HCT116 (cell line): ENCODE results near the gene HAUS8. TPM values are rescaled to one million over a fixed set of nuclear protein-coding genes. Genes with fewer than 3 reads are reported as not detected.

ENCODE experiments used
- ATAC-seq: fragments of 200-7000 bp; cut with Tn5 transposase; 2 replicates; pipeline ENCODE4 v1.9.1; 2020; ENCODE audit warnings: mild to moderate bottlenecking, moderate library complexity
- BruUV-seq: library from RNA; stranded (reverse); fragments of 400-500 nt; replicated peaks from 2 replicates; lab custom pipeline; 2021; lab: Mats Ljungman, UMichigan
- CTCF ChIA-PET: fragments of 300-600 bp; sonication (Branson Sonifier 250); formaldehyde crosslinking; loops from one replicate; lab custom pipeline; 2021; ENCODE audit warnings: antibody characterized with exemption; lab: Charles Lee
- POLR2A ChIA-PET: fragments of 300-600, 350-600 bp; sonication (Branson Sonifier 250); formaldehyde crosslinking; loops from one replicate; lab custom pipeline; 2021; ENCODE audit warnings: antibody characterized with exemption; lab: Charles Lee
- RAD21 ChIA-PET, 2 experiments: fragments of 300-600 bp; sonication (Branson Sonifier 250); formaldehyde crosslinking; loops; one replicate each; lab custom pipeline; 2023; ENCODE audit warnings: low total read pairs in 2 of 2; ENCODE audit not compliant: uncharacterized antibody in 2 of 2, unreplicated experiment in 2 of 2, low non-redundant PET in 1 of 2; lab: Charles Lee
- DNase-seq: peaks from one replicate; pipeline ENCODE4 v3.0.0-alpha.2; 2010; ENCODE audit warnings: low read depth, low spot score
- H2AFZ ChIP-seq: fragments of 200-600 bp; shearing (Covaris generic), sonication (generic); 2 replicates; pipeline ENCODE4 v1.6.1; 2017; ENCODE audit warnings: low read depth, mixed run types, mixed read lengths, antibody characterized with exemption, low read length; ENCODE audit not compliant: poor library complexity, severe bottlenecking
- H3K27ac ChIP-seq: 2 replicates; pipeline ENCODE4 v1.5.1; 2012; ENCODE audit warnings: low read depth, low read length
- H3K27me3 ChIP-seq: fragments of 200-600 bp; sonication (generic); 2 replicates; pipeline ENCODE4 v1.6.1; 2016; ENCODE audit warnings: mixed run types, low read length, mixed read lengths; ENCODE audit not compliant: insufficient read depth
- H3K36me3 ChIP-seq, 2 experiments: fragments of 200-500 bp in 1 of 2; fragments of 200-600 bp in 1 of 2; sonication (Bioruptor generic) in 1 of 2; sonication (generic) in 1 of 2; 2 replicates each; pipeline versions ENCODE4 v1.5.1 to v1.6.1; 2014 to 2016; ENCODE audit warnings: low read length in 2 of 2, inconsistent platforms in 1 of 2, mixed read lengths in 1 of 2, mixed run types in 1 of 2; ENCODE audit not compliant: insufficient read depth in 2 of 2, control insufficient read depth in 1 of 2
- H3K4me1 ChIP-seq, 2 experiments: fragments of 200-600 bp in 1 of 2; sonication (generic) in 1 of 2; 2 replicates each; pipeline versions ENCODE4 v1.5.1 to v1.6.1; 2012 to 2017; ENCODE audit warnings: low read length in 2 of 2, inconsistent platforms in 1 of 2, mild to moderate bottlenecking in 1 of 2, mixed read lengths in 1 of 2, mixed run types in 1 of 2, moderate library complexity in 1 of 2; ENCODE audit not compliant: insufficient read depth in 2 of 2, control insufficient read depth in 1 of 2
- H3K4me2 ChIP-seq: fragments of 200-600 bp; sonication (generic); 2 replicates; pipeline ENCODE4 v1.6.1; 2017; ENCODE audit warnings: mixed run types, low read length, mixed read lengths
- H3K4me3 ChIP-seq, 2 experiments: fragments of 200-600 bp in 1 of 2; sonication (generic) in 1 of 2; replicated peaks in 1 of 2; 2 replicates each; pipeline ENCODE4 v1.5.1; 2011 to 2016; ENCODE audit warnings: low read length in 2 of 2, control low read depth in 1 of 2, low read depth in 1 of 2, mild to moderate bottlenecking in 1 of 2, mixed read lengths in 1 of 2, mixed run types in 1 of 2
- H3K79me2 ChIP-seq: fragments of 200-600 bp; sonication (generic); 2 replicates; pipeline ENCODE4 v1.6.1; 2017; ENCODE audit warnings: mild to moderate bottlenecking, mixed run types, low read length, moderate library complexity, mixed read lengths; ENCODE audit not compliant: insufficient read depth
- H3K9ac ChIP-seq: fragments of 200-600 bp; sonication (generic); 2 replicates; pipeline ENCODE4 v1.6.1; 2016; ENCODE audit warnings: low read length, mixed read lengths
- H3K9me2 ChIP-seq: fragments of 200-600 bp; sonication (generic), shearing (Covaris generic); 2 replicates; pipeline ENCODE4 v1.6.1; 2017; ENCODE audit warnings: mixed run types, mild to moderate bottlenecking, moderate library complexity; ENCODE audit not compliant: insufficient read depth
- H3K9me3 ChIP-seq, 2 experiments: fragments of 200-500 bp in 1 of 2; fragments of 200-600 bp in 1 of 2; sonication (Bioruptor generic) in 1 of 2; sonication (generic) in 1 of 2; 2 replicates each; pipeline ENCODE4 v1.6.1; 2014 to 2017; ENCODE audit warnings: low read length in 2 of 2, mixed read lengths in 2 of 2, inconsistent platforms in 1 of 2, low read depth in 1 of 2, mild to moderate bottlenecking in 1 of 2, mixed run types in 1 of 2, moderate library complexity in 1 of 2; ENCODE audit not compliant: control insufficient read depth in 1 of 2, insufficient read depth in 1 of 2
- H4K20me1 ChIP-seq: fragments of 200-600 bp; sonication (generic), shearing (Covaris generic); 2 replicates; pipeline ENCODE4 v1.6.1; 2017; ENCODE audit warnings: mixed run types, mild to moderate bottlenecking, moderate library complexity; ENCODE audit not compliant: insufficient read depth
- CBX3 ChIP-seq: IDR thresholded peaks from 2 replicates; pipeline ENCODE4 v1.6.1; 2012; ENCODE audit warnings: low read depth
- CEBPB ChIP-seq: IDR thresholded peaks from 2 replicates; pipeline ENCODE4 v1.6.1; 2012; ENCODE audit warnings: low read depth
- EGR1 ChIP-seq: IDR thresholded peaks from 2 replicates; pipeline ENCODE4 v1.6.1; 2012; ENCODE audit warnings: low read depth
- EZH2 ChIP-seq: fragments of 200-600 bp; sonication (generic); IDR thresholded peaks from 2 replicates; pipeline ENCODE4 v1.6.1; 2017; ENCODE audit warnings: antibody characterized with exemption, mixed run types
- FOSL1 ChIP-seq: IDR thresholded peaks from 2 replicates; pipeline ENCODE4 v1.6.1; 2012; ENCODE audit warnings: low read depth
- JUND ChIP-seq: IDR thresholded peaks from 2 replicates; pipeline ENCODE4 v1.6.1; 2012
- POLR2AphosphoS5 ChIP-seq: IDR thresholded peaks from 2 replicates; pipeline ENCODE4 v1.6.1; 2011; ENCODE audit warnings: mild to moderate bottlenecking, low read depth, low read length, moderate library complexity
- RAD21 ChIP-seq: IDR thresholded peaks from 2 replicates; pipeline ENCODE4 v1.6.1; 2012; ENCODE audit warnings: low read depth, mild to moderate bottlenecking
- SRF ChIP-seq: IDR thresholded peaks from 2 replicates; pipeline ENCODE4 v1.6.1; 2012; ENCODE audit warnings: low read depth
- ZNF274 ChIP-seq: fragments of 200-500 bp; sonication (Bioruptor generic); IDR thresholded peaks from 2 replicates; pipeline ENCODE4 v1.6.1; 2014; ENCODE audit warnings: mild to moderate bottlenecking, low read depth, low read length, inconsistent platforms
- intact Hi-C: fragments of 100-400 bp; cut with micrococcal nuclease; formaldehyde crosslinking; loops from 2 replicates; pipeline ENCODE4 v1.10.0; 2022
- total RNA-seq: library from RNA; stranded (reverse); gene quantifications from one replicate; pipeline ENCODE4 v1.2.1, GENCODE V29; 2021; ENCODE audit not compliant: unreplicated experiment
- TF ChIP-seq, protein P1 (sequence below), 3 experiments: fragments of 200-600 bp in 1 of 3; sonication (generic) in 1 of 3; IDR thresholded peaks in 2 of 3; conservative IDR thresholded peaks in 1 of 3; 2 replicates each; pipeline ENCODE4 v1.5.1; 2012 to 2017; ENCODE audit warnings: low read depth in 2 of 3, low read length in 2 of 3, antibody characterized with exemption in 1 of 3, borderline replicate concordance in 1 of 3, control low read depth in 1 of 3, mild to moderate bottlenecking in 1 of 3, mixed read lengths in 1 of 3, mixed run types in 1 of 3, moderate library complexity in 1 of 3; ENCODE audit not compliant: insufficient read depth in 1 of 3

HAUS8 gene
- total RNA-seq, 1 experiment from 2014 or later, result 23.6 TPM

GRCh38 chr19:17105556-17105955 is 30.3 kb upstream of the HAUS8 start (continued):
- TF ChIP-seq ZNF274 (no peak), RAD21 (no peak), SRF (no peak)

GRCh38 chr19:17104679-17105078 is 29.4 kb upstream of the HAUS8 start:
- CTCF ChIA-PET, result no interaction called here

DNA sequence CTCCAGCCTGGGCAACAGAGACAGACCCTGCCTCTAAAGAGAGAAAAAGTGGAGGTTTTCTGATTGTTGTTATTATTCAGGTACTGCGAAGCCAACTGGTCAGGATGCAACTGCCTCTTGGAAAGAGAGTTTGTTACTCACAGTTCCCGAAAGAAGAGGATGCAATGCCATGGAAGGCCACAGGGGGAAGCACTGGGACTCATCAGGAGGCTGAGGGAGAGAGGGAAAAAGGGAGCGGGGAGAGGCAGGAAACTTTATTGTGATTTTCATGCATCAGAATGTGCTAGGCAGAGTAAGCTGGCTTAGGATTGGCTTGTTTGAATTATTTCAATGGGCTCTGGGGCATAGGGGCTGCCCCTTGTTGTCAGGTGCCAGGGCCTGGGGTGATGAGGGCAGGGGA is 27.9 kb upstream of the HAUS8 start:
- ChIA-PET POLR2A (no interaction called here), RAD21 (no interaction called here)
- BruUV-seq, result no TSS peak
- Histone ChIP-seq H3K9me3 (no peaks in the 10 kb centered on the region), H3K9me2 (no peaks in the 10 kb centered on the region), H3K4me1 (peaks cover 19 to 23% of the 10 kb centered on the region in 2 experiments)
- intact Hi-C loops, result no loop called here
- peak; percentile 43 for ATAC-seq
- no peak for TF ChIP-seq EGR1
- no peak for TF ChIP-seq JUND
- TF ChIP-seq EZH2, result no peak
- TF ChIP-seq, protein P1, sequence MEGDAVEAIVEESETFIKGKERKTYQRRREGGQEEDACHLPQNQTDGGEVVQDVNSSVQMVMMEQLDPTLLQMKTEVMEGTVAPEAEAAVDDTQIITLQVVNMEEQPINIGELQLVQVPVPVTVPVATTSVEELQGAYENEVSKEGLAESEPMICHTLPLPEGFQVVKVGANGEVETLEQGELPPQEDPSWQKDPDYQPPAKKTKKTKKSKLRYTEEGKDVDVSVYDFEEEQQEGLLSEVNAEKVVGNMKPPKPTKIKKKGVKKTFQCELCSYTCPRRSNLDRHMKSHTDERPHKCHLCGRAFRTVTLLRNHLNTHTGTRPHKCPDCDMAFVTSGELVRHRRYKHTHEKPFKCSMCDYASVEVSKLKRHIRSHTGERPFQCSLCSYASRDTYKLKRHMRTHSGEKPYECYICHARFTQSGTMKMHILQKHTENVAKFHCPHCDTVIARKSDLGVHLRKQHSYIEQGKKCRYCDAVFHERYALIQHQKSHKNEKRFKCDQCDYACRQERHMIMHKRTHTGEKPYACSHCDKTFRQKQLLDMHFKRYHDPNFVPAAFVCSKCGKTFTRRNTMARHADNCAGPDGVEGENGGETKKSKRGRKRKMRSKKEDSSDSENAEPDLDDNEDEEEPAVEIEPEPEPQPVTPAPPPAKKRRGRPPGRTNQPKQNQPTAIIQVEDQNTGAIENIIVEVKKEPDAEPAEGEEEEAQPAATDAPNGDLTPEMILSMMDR (IDR thresholded peaks at IDR 0.05 in 2 of 3, conservative IDR thresholded peaks at IDR 0.05 in 1 of 3; ENCODE audit: borderline replicate concordance in 1 of 3, insufficient read depth in 1 of 3, low read depth in 2 of 3, low read length in 2 of 3), result peak; percentile 22 to 90 (median 79); a peak in 5 of 6 replicates
- no peak for TF ChIP-seq POLR2AphosphoS5
- TF ChIP-seq CBX3, result peak; percentile 48; the same call in 1 of the 2 replicates
- peak; percentile 49; the same call in 1 of the 2 replicates for TF ChIP-seq RAD21
- TF ChIP-seq, all 23 proteins: peak for 3
- Histone ChIP-seq H3K4me2 (no peak overlapping the region), H3K36me3 (peaks cover 10 to 14% of the 10 kb centered on the region in 2 experiments), H4K20me1 (no peaks in the 10 kb centered on the region), H3K79me2 (peaks cover 71% of the 10 kb centered on the region), H3K4me3 (no peak overlapping the region), H2AFZ (no peak overlapping the region), H3K27ac (no peak overlapping the region), H3K9ac (no peak overlapping the region), H3K27me3 (no peaks in the 10 kb centered on the region)
- DNase-seq, result peak; percentile 40
- CTCF ChIA-PET, result no interaction called here

More at GRCh38 chr19:17104679-17105078, 29.4 kb upstream of the HAUS8 start:
- H3K9me2 ChIP-seq, result no peaks in the 10 kb centered on the region
- no peaks in the 10 kb centered on the region for H4K20me1 ChIP-seq
- H3K27ac ChIP-seq, result no peak overlapping the region
- H3K4me3 ChIP-seq, result no peak overlapping the region
- peaks cover 10 to 14% of the 10 kb centered on the region in 2 experiments for H3K36me3 ChIP-seq
- DNase-seq (no peak), ATAC-seq (no peak)
- ChIA-PET RAD21 (no interaction called here), POLR2A (no interaction called here)
- TF ChIP-seq CEBPB (no peak), FOSL1 (no peak), JUND (no peak)
- no TSS peak for BruUV-seq
- no peak overlapping the region for H2AFZ ChIP-seq
- H3K4me1 ChIP-seq, result peaks cover 21 to 24% of the 10 kb centered on the region in 2 experiments
- no peak overlapping the region for H3K9ac ChIP-seq
- H3K9me3 ChIP-seq, result no peaks in the 10 kb centered on the region
- H3K27me3 ChIP-seq, result no peaks in the 10 kb centered on the region
- no peak overlapping the region for H3K4me2 ChIP-seq
- intact Hi-C loops, result no loop called here
- H3K79me2 ChIP-seq, result peaks cover 68% of the 10 kb centered on the region
